GM23338 (cell line): Measurements from ENCODE around the gene CDC14B. TPM values are rescaled to one million over a fixed set of nuclear protein-coding genes. Genes with fewer than 3 reads are reported as not detected.

ENCODE experiments used
- ATAC-seq: fragments of 200-7000 bp; cut with Tn5 transposase; 3 replicates; pipeline ENCODE4 v1.9.1; 2020
- DNase-seq: peaks from one replicate; pipeline ENCODE4 v3.0.0-alpha.2; 2015; ENCODE audit warnings: low spot score
- H2AFZ ChIP-seq: fragments of 200-600 bp; sonication (generic); 2 replicates; pipeline ENCODE4 v1.8.0; 2016; ENCODE audit warnings: antibody characterized with exemption, mild to moderate bottlenecking, moderate library complexity
- H3F3A ChIP-seq: fragments of 200-600 bp; sonication (generic); replicated peaks from 2 replicates; pipeline ENCODE4 v1.8.0; 2017; ENCODE audit warnings: antibody characterized with exemption, mixed run types, low read depth
- H3K27ac ChIP-seq: fragments of 200-600 bp; sonication (generic); 2 replicates; pipeline ENCODE4 v1.6.1; 2016; ENCODE audit warnings: low read depth
- H3K27me3 ChIP-seq: fragments of 200-600 bp; sonication (generic); 2 replicates; pipeline ENCODE4 v1.8.0; 2016; ENCODE audit warnings: mild to moderate bottlenecking, mixed run types, moderate library complexity; ENCODE audit not compliant: insufficient read depth
- H3K36me3 ChIP-seq: fragments of 200-600 bp; sonication (generic); 2 replicates; pipeline ENCODE4 v1.8.0; 2016; ENCODE audit warnings: mild to moderate bottlenecking; ENCODE audit not compliant: insufficient read depth
- H3K4me1 ChIP-seq: fragments of 200-600 bp; sonication (generic); 2 replicates; pipeline ENCODE4 v1.8.0; 2016; ENCODE audit warnings: mild to moderate bottlenecking, moderate library complexity; ENCODE audit not compliant: insufficient read depth
- H3K4me2 ChIP-seq: fragments of 200-600 bp; sonication (generic); 2 replicates; pipeline ENCODE4 v1.7.1; 2017; ENCODE audit warnings: mixed run types
- H3K4me3 ChIP-seq: fragments of 200-600 bp; sonication (generic); 2 replicates; pipeline ENCODE4 v1.6.1; 2016; ENCODE audit warnings: mixed run types
- H3K79me2 ChIP-seq: fragments of 200-600 bp; sonication (generic); replicated peaks from 2 replicates; pipeline ENCODE4 v1.8.0; 2017; ENCODE audit warnings: mild to moderate bottlenecking; ENCODE audit not compliant: insufficient read depth
- H3K9me2 ChIP-seq: fragments of 200-600 bp; sonication (generic); 2 replicates; pipeline ENCODE4 v1.8.0; 2017; ENCODE audit not compliant: insufficient read depth
- H4K20me1 ChIP-seq: fragments of 200-600 bp; sonication (generic); replicated peaks from 2 replicates; pipeline ENCODE4 v1.8.0; 2017; ENCODE audit warnings: mild to moderate bottlenecking; ENCODE audit not compliant: insufficient read depth
- H3K27ac Mint-ChIP-seq: 2 replicates; pipeline ENCODE4 v1.8.0; 2020; ENCODE audit warnings: inconsistent platforms, mild to moderate bottlenecking, moderate library complexity, mixed read lengths
- H3K27me3 Mint-ChIP-seq: 3 replicates; pipeline ENCODE4 v1.8.0; 2022; ENCODE audit warnings: low read depth, mild to moderate bottlenecking, moderate library complexity, mixed read lengths, inconsistent platforms; ENCODE audit not compliant: insufficient read depth, poor library complexity
- H3K36me3 Mint-ChIP-seq: 3 replicates; pipeline ENCODE4 v1.8.0; 2021; ENCODE audit warnings: low read depth, mild to moderate bottlenecking, inconsistent platforms, moderate library complexity, mixed read lengths
- H3K4me1 Mint-ChIP-seq: 3 replicates; pipeline ENCODE4 v1.8.0; 2020; ENCODE audit warnings: mild to moderate bottlenecking, inconsistent platforms, mixed read lengths
- H3K4me3 Mint-ChIP-seq: 3 replicates; pipeline ENCODE4 v1.8.0; 2021; ENCODE audit warnings: moderate library complexity, mild to moderate bottlenecking, inconsistent platforms, mixed read lengths
- H3K9me3 Mint-ChIP-seq: 3 replicates; pipeline ENCODE4 v1.8.0; 2020; ENCODE audit warnings: moderate library complexity, mild to moderate bottlenecking, inconsistent platforms, mixed read lengths
- CREB1 ChIP-seq: fragments of 250-450 bp; sonication (Bioruptor Pico); IDR thresholded peaks from 2 replicates; pipeline ENCODE4 v1.5.0; 2020; ENCODE audit warnings: low read depth, mild to moderate bottlenecking, moderate library complexity
- EZH2 ChIP-seq: fragments of 200-600 bp; sonication (generic); IDR thresholded peaks from one replicate; pipeline ENCODE4 v1.8.0; 2017; ENCODE audit warnings: antibody characterized with exemption, mild to moderate bottlenecking, low read depth; ENCODE audit not compliant: unreplicated experiment
- EZH2phosphoT487 ChIP-seq: fragments of 200-600 bp; sonication (generic); IDR thresholded peaks from one replicate; pipeline ENCODE4 v1.8.1; 2018; ENCODE audit warnings: antibody characterized with exemption; ENCODE audit not compliant: unreplicated experiment
- JUNB ChIP-seq: IDR thresholded peaks from one replicate; pipeline ENCODE4 v1.6.1; 2016; ENCODE audit warnings: antibody characterized with exemption; ENCODE audit not compliant: unreplicated experiment
- NANOG ChIP-seq: IDR thresholded peaks from 2 replicates; pipeline ENCODE4 v1.6.1; 2016; ENCODE audit warnings: antibody characterized with exemption, borderline replicate concordance
- POLR2AphosphoS5 ChIP-seq: IDR thresholded peaks from 2 replicates; pipeline ENCODE4 v1.6.1; 2016; ENCODE audit warnings: antibody characterized with exemption, low read depth
- STAT1 ChIP-seq: IDR thresholded peaks from one replicate; pipeline ENCODE4 v1.6.1; 2016; ENCODE audit warnings: antibody characterized with exemption; ENCODE audit not compliant: unreplicated experiment
- ZNF114 ChIP-seq: fragments of 250-450 bp; sonication (Bioruptor Pico); IDR thresholded peaks from 2 replicates; pipeline ENCODE4 v1.5.0; 2020; ENCODE audit warnings: mild to moderate bottlenecking, moderate library complexity
- ZNF331 ChIP-seq: fragments of 250-450 bp; sonication (Bioruptor Pico); IDR thresholded peaks from 2 replicates; pipeline ENCODE4 v1.5.0; 2020; ENCODE audit warnings: low read depth, mild to moderate bottlenecking, moderate library complexity
- polyA plus RNA-seq: library from polyadenylated mRNA; unstranded; fragments of >200 nt; fragmentation: Nextera tagmentation; extraction: Ambion mirVana; gene quantifications from 2 replicates; pipeline ENCODE4 v1.2.1, GENCODE V29; 2016
- total RNA-seq: library from RNA; depleted of rRNA; stranded (reverse); fragments of >200 nt; shearing (Covaris generic); gene quantifications from 2 replicates; pipeline ENCODE4 v1.2.3, GENCODE V29; 2014
- TF ChIP-seq, protein P1 (sequence below), 2 experiments: fragments of 200-600 bp in 1 of 2; sonication (generic) in 1 of 2; conservative IDR thresholded peaks; 2 replicates each; pipeline versions ENCODE4 v1.5.1 to v1.6.1; 2016 to 2017; ENCODE audit warnings: antibody characterized with exemption in 2 of 2, low read depth in 2 of 2, mild to moderate bottlenecking in 2 of 2, moderate library complexity in 1 of 2
- TF ChIP-seq, protein P2 (sequence below): fragments of 250-450 bp; sonication (Bioruptor Pico); IDR thresholded peaks from 2 replicates; pipeline ENCODE4 v1.5.0; 2020; ENCODE audit warnings: mild to moderate bottlenecking, moderate library complexity
- TF ChIP-seq, protein P3 (sequence below): IDR thresholded peaks from one replicate; pipeline ENCODE4 v1.6.1; 2018; ENCODE audit warnings: antibody characterized with exemption; ENCODE audit not compliant: unreplicated experiment
- TF ChIP-seq, protein P4 (sequence below): IDR thresholded peaks from 2 replicates; pipeline ENCODE4 v1.6.1; 2016; ENCODE audit warnings: antibody characterized with exemption

CDC14B gene
- total and polyA plus RNA-seq, 2 experiments from 2014 or later, result 12.2 to 52.1 TPM

DNA sequence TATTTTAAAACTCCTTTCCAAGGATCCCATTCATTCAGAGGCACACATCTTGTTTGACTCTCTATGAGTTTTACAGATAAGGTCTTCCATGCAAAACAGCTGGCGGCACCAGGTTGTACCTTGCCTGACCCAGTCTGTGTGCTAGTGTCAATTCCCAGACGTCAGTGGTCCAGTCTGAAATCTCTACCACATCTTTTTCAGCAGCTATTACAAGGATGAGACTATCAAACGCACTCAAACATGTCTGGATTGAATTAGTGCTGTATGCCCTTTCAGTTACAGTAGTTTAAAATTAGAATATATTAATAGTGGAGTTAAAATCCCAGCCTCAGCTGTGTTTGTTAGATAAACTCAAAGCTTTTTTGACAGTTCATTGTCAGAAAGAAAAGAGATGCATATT lies 11.7 kb downstream of the CDC14B start:
- no peaks in the 10 kb centered on the region for H3K36me3 Mint-ChIP-seq
- DNase-seq (no peak), ATAC-seq (no peak)
- Histone ChIP-seq H3K27ac (no peak overlapping the region), H3K4me3 (no peak overlapping the region), H3K27me3 (no peaks in the 10 kb centered on the region), H3K4me1 (peaks cover 23% of the 10 kb centered on the region), H3F3A (no peaks in the 10 kb centered on the region), H3K4me2 (no peak overlapping the region), H2AFZ (no peak overlapping the region), H3K9me2 (no peaks in the 10 kb centered on the region), H3K36me3 (no peaks in the 10 kb centered on the region), H3K79me2 (peaks cover 96% of the 10 kb centered on the region), H4K20me1 (peaks cover 32% of the 10 kb centered on the region)
- H3K4me1 Mint-ChIP-seq, result peaks cover 50% of the 10 kb centered on the region
- H3K4me3 Mint-ChIP-seq, result no peak overlapping the region
- peaks cover 2% of the 10 kb centered on the region for H3K27me3 Mint-ChIP-seq
- H3K9me3 Mint-ChIP-seq, result no peaks in the 10 kb centered on the region
- no peak overlapping the region for H3K27ac Mint-ChIP-seq
- TF ChIP-seq STAT1, result no peak
- TF ChIP-seq, protein P1, sequence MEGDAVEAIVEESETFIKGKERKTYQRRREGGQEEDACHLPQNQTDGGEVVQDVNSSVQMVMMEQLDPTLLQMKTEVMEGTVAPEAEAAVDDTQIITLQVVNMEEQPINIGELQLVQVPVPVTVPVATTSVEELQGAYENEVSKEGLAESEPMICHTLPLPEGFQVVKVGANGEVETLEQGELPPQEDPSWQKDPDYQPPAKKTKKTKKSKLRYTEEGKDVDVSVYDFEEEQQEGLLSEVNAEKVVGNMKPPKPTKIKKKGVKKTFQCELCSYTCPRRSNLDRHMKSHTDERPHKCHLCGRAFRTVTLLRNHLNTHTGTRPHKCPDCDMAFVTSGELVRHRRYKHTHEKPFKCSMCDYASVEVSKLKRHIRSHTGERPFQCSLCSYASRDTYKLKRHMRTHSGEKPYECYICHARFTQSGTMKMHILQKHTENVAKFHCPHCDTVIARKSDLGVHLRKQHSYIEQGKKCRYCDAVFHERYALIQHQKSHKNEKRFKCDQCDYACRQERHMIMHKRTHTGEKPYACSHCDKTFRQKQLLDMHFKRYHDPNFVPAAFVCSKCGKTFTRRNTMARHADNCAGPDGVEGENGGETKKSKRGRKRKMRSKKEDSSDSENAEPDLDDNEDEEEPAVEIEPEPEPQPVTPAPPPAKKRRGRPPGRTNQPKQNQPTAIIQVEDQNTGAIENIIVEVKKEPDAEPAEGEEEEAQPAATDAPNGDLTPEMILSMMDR (conservative IDR thresholded peaks at IDR 0.05; ENCODE audit: low read depth in 2 of 2), result no peak
- no peak for TF ChIP-seq NANOG
- TF ChIP-seq CREB1 (CRISPR knock-in tag), result no peak
- TF ChIP-seq, protein P2, sequence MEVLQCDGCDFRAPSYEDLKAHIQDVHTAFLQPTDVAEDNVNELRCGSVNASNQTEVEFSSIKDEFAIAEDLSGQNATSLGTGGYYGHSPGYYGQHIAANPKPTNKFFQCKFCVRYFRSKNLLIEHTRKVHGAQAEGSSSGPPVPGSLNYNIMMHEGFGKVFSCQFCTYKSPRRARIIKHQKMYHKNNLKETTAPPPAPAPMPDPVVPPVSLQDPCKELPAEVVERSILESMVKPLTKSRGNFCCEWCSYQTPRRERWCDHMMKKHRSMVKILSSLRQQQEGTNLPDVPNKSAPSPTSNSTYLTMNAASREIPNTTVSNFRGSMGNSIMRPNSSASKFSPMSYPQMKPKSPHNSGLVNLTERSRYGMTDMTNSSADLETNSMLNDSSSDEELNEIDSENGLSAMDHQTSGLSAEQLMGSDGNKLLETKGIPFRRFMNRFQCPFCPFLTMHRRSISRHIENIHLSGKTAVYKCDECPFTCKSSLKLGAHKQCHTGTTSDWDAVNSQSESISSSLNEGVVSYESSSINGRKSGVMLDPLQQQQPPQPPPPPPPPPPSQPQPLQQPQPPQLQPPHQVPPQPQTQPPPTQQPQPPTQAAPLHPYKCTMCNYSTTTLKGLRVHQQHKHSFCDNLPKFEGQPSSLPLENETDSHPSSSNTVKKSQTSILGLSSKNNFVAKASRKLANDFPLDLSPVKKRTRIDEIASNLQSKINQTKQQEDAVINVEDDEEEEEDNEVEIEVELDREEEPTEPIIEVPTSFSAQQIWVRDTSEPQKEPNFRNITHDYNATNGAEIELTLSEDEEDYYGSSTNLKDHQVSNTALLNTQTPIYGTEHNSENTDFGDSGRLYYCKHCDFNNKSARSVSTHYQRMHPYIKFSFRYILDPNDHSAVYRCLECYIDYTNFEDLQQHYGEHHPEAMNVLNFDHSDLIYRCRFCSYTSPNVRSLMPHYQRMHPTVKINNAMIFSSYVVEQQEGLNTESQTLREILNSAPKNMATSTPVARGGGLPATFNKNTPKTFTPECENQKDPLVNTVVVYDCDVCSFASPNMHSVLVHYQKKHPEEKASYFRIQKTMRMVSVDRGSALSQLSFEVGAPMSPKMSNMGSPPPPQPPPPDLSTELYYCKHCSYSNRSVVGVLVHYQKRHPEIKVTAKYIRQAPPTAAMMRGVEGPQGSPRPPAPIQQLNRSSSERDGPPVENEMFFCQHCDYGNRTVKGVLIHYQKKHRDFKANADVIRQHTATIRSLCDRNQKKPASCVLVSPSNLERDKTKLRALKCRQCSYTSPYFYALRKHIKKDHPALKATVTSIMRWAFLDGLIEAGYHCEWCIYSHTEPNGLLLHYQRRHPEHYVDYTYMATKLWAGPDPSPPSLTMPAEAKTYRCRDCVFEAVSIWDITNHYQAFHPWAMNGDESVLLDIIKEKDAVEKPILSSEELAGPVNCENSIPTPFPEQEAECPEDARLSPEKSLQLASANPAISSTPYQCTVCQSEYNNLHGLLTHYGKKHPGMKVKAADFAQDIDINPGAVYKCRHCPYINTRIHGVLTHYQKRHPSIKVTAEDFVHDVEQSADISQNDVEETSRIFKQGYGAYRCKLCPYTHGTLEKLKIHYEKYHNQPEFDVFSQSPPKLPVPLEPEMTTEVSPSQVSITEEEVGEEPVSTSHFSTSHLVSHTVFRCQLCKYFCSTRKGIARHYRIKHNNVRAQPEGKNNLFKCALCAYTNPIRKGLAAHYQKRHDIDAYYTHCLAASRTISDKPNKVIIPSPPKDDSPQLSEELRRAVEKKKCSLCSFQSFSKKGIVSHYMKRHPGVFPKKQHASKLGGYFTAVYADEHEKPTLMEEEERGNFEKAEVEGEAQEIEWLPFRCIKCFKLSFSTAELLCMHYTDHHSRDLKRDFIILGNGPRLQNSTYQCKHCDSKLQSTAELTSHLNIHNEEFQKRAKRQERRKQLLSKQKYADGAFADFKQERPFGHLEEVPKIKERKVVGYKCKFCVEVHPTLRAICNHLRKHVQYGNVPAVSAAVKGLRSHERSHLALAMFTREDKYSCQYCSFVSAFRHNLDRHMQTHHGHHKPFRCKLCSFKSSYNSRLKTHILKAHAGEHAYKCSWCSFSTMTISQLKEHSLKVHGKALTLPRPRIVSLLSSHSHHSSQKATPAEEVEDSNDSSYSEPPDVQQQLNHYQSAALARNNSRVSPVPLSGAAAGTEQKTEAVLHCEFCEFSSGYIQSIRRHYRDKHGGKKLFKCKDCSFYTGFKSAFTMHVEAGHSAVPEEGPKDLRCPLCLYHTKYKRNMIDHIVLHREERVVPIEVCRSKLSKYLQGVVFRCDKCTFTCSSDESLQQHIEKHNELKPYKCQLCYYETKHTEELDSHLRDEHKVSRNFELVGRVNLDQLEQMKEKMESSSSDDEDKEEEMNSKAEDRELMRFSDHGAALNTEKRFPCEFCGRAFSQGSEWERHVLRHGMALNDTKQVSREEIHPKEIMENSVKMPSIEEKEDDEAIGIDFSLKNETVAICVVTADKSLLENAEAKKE, result no peak
- no peak for TF ChIP-seq POLR2AphosphoS5
- TF ChIP-seq ZNF331 (CRISPR knock-in tag), result no peak
- TF ChIP-seq, protein P3, sequence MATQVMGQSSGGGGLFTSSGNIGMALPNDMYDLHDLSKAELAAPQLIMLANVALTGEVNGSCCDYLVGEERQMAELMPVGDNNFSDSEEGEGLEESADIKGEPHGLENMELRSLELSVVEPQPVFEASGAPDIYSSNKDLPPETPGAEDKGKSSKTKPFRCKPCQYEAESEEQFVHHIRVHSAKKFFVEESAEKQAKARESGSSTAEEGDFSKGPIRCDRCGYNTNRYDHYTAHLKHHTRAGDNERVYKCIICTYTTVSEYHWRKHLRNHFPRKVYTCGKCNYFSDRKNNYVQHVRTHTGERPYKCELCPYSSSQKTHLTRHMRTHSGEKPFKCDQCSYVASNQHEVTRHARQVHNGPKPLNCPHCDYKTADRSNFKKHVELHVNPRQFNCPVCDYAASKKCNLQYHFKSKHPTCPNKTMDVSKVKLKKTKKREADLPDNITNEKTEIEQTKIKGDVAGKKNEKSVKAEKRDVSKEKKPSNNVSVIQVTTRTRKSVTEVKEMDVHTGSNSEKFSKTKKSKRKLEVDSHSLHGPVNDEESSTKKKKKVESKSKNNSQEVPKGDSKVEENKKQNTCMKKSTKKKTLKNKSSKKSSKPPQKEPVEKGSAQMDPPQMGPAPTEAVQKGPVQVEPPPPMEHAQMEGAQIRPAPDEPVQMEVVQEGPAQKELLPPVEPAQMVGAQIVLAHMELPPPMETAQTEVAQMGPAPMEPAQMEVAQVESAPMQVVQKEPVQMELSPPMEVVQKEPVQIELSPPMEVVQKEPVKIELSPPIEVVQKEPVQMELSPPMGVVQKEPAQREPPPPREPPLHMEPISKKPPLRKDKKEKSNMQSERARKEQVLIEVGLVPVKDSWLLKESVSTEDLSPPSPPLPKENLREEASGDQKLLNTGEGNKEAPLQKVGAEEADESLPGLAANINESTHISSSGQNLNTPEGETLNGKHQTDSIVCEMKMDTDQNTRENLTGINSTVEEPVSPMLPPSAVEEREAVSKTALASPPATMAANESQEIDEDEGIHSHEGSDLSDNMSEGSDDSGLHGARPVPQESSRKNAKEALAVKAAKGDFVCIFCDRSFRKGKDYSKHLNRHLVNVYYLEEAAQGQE, result no peak
- no peak for TF ChIP-seq EZH2phosphoT487
- no peak for TF ChIP-seq EZH2
- TF ChIP-seq ZNF114 (CRISPR knock-in tag), result no peak
- TF ChIP-seq JUNB, result no peak
- TF ChIP-seq, protein P4, sequence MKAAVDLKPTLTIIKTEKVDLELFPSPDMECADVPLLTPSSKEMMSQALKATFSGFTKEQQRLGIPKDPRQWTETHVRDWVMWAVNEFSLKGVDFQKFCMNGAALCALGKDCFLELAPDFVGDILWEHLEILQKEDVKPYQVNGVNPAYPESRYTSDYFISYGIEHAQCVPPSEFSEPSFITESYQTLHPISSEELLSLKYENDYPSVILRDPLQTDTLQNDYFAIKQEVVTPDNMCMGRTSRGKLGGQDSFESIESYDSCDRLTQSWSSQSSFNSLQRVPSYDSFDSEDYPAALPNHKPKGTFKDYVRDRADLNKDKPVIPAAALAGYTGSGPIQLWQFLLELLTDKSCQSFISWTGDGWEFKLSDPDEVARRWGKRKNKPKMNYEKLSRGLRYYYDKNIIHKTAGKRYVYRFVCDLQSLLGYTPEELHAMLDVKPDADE, result no peak
